Measurements from ENCODE around the gene PALB2. TPM values are rescaled to one million over a fixed set of nuclear protein-coding genes. Genes with fewer than 3 reads are reported as not detected.

Gene PALB2
- total and polyA plus RNA-seq, 2 of the 8 experiments (the other 6 are each of a cell fraction or from before 2014, with no cell fraction given), result 12.5 to 33.1 TPM

- TF ChIP-seq CTCF (IDR thresholded peaks at IDR 0.05; ENCODE audit: control extremely low read depth in 1 of 3, insufficient read depth in 1 of 3, low read depth in 1 of 3, low read length in 3 of 3) (peak; percentile 87 to 98 (median 92)), KDM1A (IDR thresholded peaks at IDR 0.05; ENCODE audit: borderline replicate concordance, low read length) (0 out of 2 replicates have a peak, but pooled peaks have one; percentile 36), POU5F1 (IDR thresholded peaks at IDR 0.05; ENCODE audit: low read depth, low read length) (no peak), CHD1 (IDR thresholded peaks at IDR 0.05; ENCODE audit: low read depth, low read length) (no peak), SIX5 (IDR thresholded peaks at IDR 0.05; ENCODE audit: low read depth, low read length) (no peak), E2F6 (IDR thresholded peaks at IDR 0.05) (0 out of 2 replicates have a peak, but pooled peaks have one; percentile 6), RFX5 (IDR thresholded peaks at IDR 0.05; ENCODE audit: borderline replicate concordance, low read depth, low read length) (no peak), SP1 (IDR thresholded peaks at IDR 0.05; ENCODE audit: low read depth, low read length) (no peak), RBBP5 (IDR thresholded peaks at IDR 0.05; ENCODE audit: borderline replicate concordance, low read depth, low read length) (0 out of 2 replicates have a peak, but pooled peaks have one; percentile 32), FOSL1 (IDR thresholded peaks at IDR 0.05; ENCODE audit: insufficient read depth, low read depth, low read length) (no peak), EP300 (IDR thresholded peaks at IDR 0.05; ENCODE audit: borderline replicate concordance in 1 of 2, low read depth in 2 of 2, low read length in 2 of 2) (peak in 1 of 2 experiments; percentile 72; a peak in 1 of 3 replicates), KDM4A (IDR thresholded peaks at IDR 0.05; ENCODE audit: low read depth, low read length, severe bottlenecking) (no peak), TBP (IDR thresholded peaks at IDR 0.05; ENCODE audit: low read depth, low read length) (peak; percentile 78), SIRT6 (IDR thresholded peaks at IDR 0.05; ENCODE audit: low read length) (no peak), SIN3A (conservative IDR thresholded peaks at IDR 0.05 in 1 of 2, IDR thresholded peaks at IDR 0.05 in 1 of 2; ENCODE audit: low read depth in 1 of 2, low read length in 2 of 2) (peak in 1 of 2 experiments; percentile 74; a peak in 1 of 4 replicates), BRCA1 (IDR thresholded peaks at IDR 0.05; ENCODE audit: low read depth, low read length) (no peak), RXRA (IDR thresholded peaks at IDR 0.05; ENCODE audit: insufficient read depth, low read depth, low read length) (no peak), GABPA (IDR thresholded peaks at IDR 0.05; ENCODE audit: borderline replicate concordance, insufficient read depth, low read length) (no peak), CBX5 (IDR thresholded peaks at IDR 0.05; ENCODE audit: low read depth, low read length) (no peak), YY1 (IDR thresholded peaks at IDR 0.05; ENCODE audit: low read depth, low read length) (peak; percentile 92), CREB1 (IDR thresholded peaks at IDR 0.05) (peak; percentile 79)
These were observed 45.0 kb downstream of the PALB2 start, which contains the start of gene NDUFAB1 (continued) for GRCh38 chr16:23595951-23596720.

Data from H1 (cell line).